CD14-positive monocyte (primary cell): ENCODE measurements around the gene DNAH11. TPM values are rescaled to one million over a fixed set of nuclear protein-coding genes. Genes with fewer than 3 reads are reported as not detected.

Experiments used
- DNase-seq, 3 donors: peaks; one replicate each; pipeline ENCODE4 v3.0.0-alpha.2; 2011 to 2022
- H2AFZ ChIP-seq: 2 replicates; pipeline ENCODE4 v1.6.0; 2012; ENCODE audit warnings: mild to moderate bottlenecking, low read depth, low read length, inconsistent platforms; ENCODE audit not compliant: insufficient read depth, poor library complexity, severe bottlenecking
- H3K27ac ChIP-seq, 2 donors: 1 replicate in 1 of 2; 2 replicates in 1 of 2; pipeline ENCODE4 v1.5.1; 2012 to 2013; ENCODE audit warnings: low read length in 2 of 2, control low read depth in 1 of 2, inconsistent platforms in 1 of 2, low read depth in 1 of 2, mild to moderate bottlenecking in 1 of 2
- H3K27me3 ChIP-seq, 2 donors: one replicate each; pipeline versions ENCODE4 v1.6.0 to v1.6.1; 2011 to 2013; ENCODE audit warnings: low read length in 2 of 2; ENCODE audit not compliant: control insufficient read depth in 2 of 2, insufficient read depth in 2 of 2
- H3K36me3 ChIP-seq, 2 donors: replicated peaks in 1 of 2; 1 replicate in 1 of 2; 2 replicates in 1 of 2; pipeline versions ENCODE4 v1.5.1 to v1.6.1; 2012 to 2013; ENCODE audit warnings: low read length in 2 of 2, control low read depth in 1 of 2, inconsistent platforms in 1 of 2, mild to moderate bottlenecking in 1 of 2; ENCODE audit not compliant: insufficient read depth in 2 of 2, control insufficient read depth in 1 of 2
- H3K4me1 ChIP-seq, 2 donors: 1 replicate in 1 of 2; 2 replicates in 1 of 2; pipeline versions ENCODE4 v1.5.1 to v1.6.1; 2012 to 2013; ENCODE audit warnings: low read length in 2 of 2, control low read depth in 1 of 2, inconsistent platforms in 1 of 2, mild to moderate bottlenecking in 1 of 2, moderate library complexity in 1 of 2; ENCODE audit not compliant: insufficient read depth in 2 of 2, control insufficient read depth in 1 of 2
- H3K4me2 ChIP-seq: replicated peaks from 2 replicates; pipeline ENCODE3; 2012; ENCODE audit warnings: low read length, moderate library complexity, mild to moderate bottlenecking; ENCODE audit not compliant: poor library complexity, severe bottlenecking; ENCODE audit errors: extremely low read depth
- H3K4me3 ChIP-seq, 3 experiments: fragments of 200-600 bp in 1 of 3; sonication (generic) in 1 of 3; replicated peaks in 1 of 3; 1 replicate in 2 of 3; 2 replicates in 1 of 3; pipeline ENCODE4 v1.5.1; 2011 to 2013; ENCODE audit warnings: low read length in 3 of 3, mild to moderate bottlenecking in 3 of 3, control low read depth in 2 of 3, low read depth in 2 of 3, inconsistent platforms in 1 of 3, moderate library complexity in 1 of 3
- H3K79me2 ChIP-seq: 2 replicates; pipeline ENCODE4 v1.6.0; 2012; ENCODE audit warnings: mild to moderate bottlenecking, control low read depth, inconsistent platforms, low read length, moderate library complexity; ENCODE audit not compliant: insufficient read depth
- H3K9ac ChIP-seq: 2 replicates; pipeline ENCODE4 v1.6.0; 2017; ENCODE audit warnings: low read length, mild to moderate bottlenecking; ENCODE audit not compliant: insufficient read depth, poor library complexity, severe bottlenecking
- H3K9me3 ChIP-seq, 2 donors: replicated peaks in 1 of 2; 1 replicate in 1 of 2; 2 replicates in 1 of 2; pipeline versions ENCODE4 v1.5.1 to v1.6.1; 2012 to 2013; ENCODE audit warnings: low read length in 2 of 2, control low read depth in 1 of 2; ENCODE audit not compliant: control insufficient read depth in 1 of 2, insufficient read depth in 1 of 2
- H4K20me1 ChIP-seq: 2 replicates; pipeline ENCODE4 v1.6.0; 2012; ENCODE audit warnings: mild to moderate bottlenecking, low read length, control low read depth, moderate library complexity; ENCODE audit not compliant: insufficient read depth
- H3K27ac Mint-ChIP-seq, 7 donors: one replicate each; pipeline ENCODE4 v1.8.0; 2020; ENCODE audit warnings: mild to moderate bottlenecking in 7 of 7, mixed read lengths in 7 of 7, moderate library complexity in 6 of 7, inconsistent platforms in 2 of 7
- H3K27me3 Mint-ChIP-seq, 3 donors: one replicate each; pipeline ENCODE4 v1.8.0; 2021 to 2022; ENCODE audit warnings: low read depth in 3 of 3, mild to moderate bottlenecking in 3 of 3, mixed read lengths in 3 of 3, moderate library complexity in 3 of 3, inconsistent platforms in 1 of 3
- H3K36me3 Mint-ChIP-seq, 2 donors: one replicate each; pipeline ENCODE4 v1.8.0; 2020; ENCODE audit warnings: mixed read lengths in 2 of 2, inconsistent platforms in 1 of 2, mild to moderate bottlenecking in 1 of 2
- H3K4me1 Mint-ChIP-seq: one replicate; pipeline ENCODE4 v1.8.0; 2020; ENCODE audit warnings: mild to moderate bottlenecking, mixed read lengths
- H3K4me3 Mint-ChIP-seq, 2 donors: one replicate each; pipeline ENCODE4 v1.8.0; 2020; ENCODE audit warnings: mild to moderate bottlenecking in 2 of 2, mixed read lengths in 2 of 2, moderate library complexity in 1 of 2
- H3K9me3 Mint-ChIP-seq, 7 donors: one replicate each; pipeline ENCODE4 v1.8.0; 2020 to 2022; ENCODE audit warnings: mixed read lengths in 7 of 7, mild to moderate bottlenecking in 6 of 7, moderate library complexity in 6 of 7, inconsistent platforms in 2 of 7
- CTCF ChIP-seq: fragments of 200-600 bp; IDR thresholded peaks from one replicate; pipeline ENCODE4 v1.8.0; 2022; ENCODE audit warnings: antibody characterized with exemption, mild to moderate bottlenecking
- WGBS: methylation state at CpG from one replicate; pipeline ENCODE4 v1.1.5; 2013; ENCODE audit warnings: missing lambda C conversion rate; ENCODE audit not compliant: insufficient coverage; 5-methylcytosine and 5-hydroxymethylcytosine counted together
- intact Hi-C, 2 donors: fragments of 100-400 bp; cut with micrococcal nuclease; formaldehyde crosslinking; loops; one replicate each; pipeline versions ENCODE4 v1.15.0 to v1.15.1; 2023
- polyA plus RNA-seq, 3 donors: library from polyadenylated mRNA; depleted of rRNA in 1 of 3; unstranded in 2 of 3; stranded (reverse) in 1 of 3; fragments of 300-500 nt in 2 of 3; fragments of >200 nt in 1 of 3; fragmentation: Illumina TruSeq in 2 of 3; gene quantifications; 1 replicate in 2 of 3; 2 replicates in 1 of 3; pipeline ENCODE4 v1.2.3, GENCODE V29; 2012 to 2021

The DNAH11 gene
- polyA plus RNA-seq, 3 donors: not detected

- DNase-seq: no peak
- intact Hi-C loops: no loop called here
- 86% methylated on average over 1 of the region's 5 CpGs for WGBS
- Mint-ChIP-seq H3K4me3 (no peak overlapping the region), H3K27me3 (peaks cover 1 to 8% (median 4%) of the 10 kb centered on the region in 3 donors), H3K36me3 (no peaks in the 10 kb centered on the region), H3K27ac (no peak overlapping the region), H3K9me3 (no peaks in the 10 kb centered on the region), H3K4me1 (peaks cover 3% of the 10 kb centered on the region)
- Histone ChIP-seq H2AFZ (no peak overlapping the region), H3K27ac (no peak overlapping the region), H3K4me1 (no peaks in the 10 kb centered on the region), H3K4me2 (no peak overlapping the region), H3K4me3 (no peak overlapping the region), H3K79me2 (no peaks in the 10 kb centered on the region), H3K9me3 (no peaks in the 10 kb centered on the region), H4K20me1 (no peaks in the 10 kb centered on the region), H3K36me3 (no peaks in the 10 kb centered on the region), H3K9ac (no peak overlapping the region), H3K27me3 (no peaks in the 10 kb centered on the region)
- TF ChIP-seq CTCF: no peak
Observed at GRCh38 chr7:21771266-21771665, 228.4 kb downstream of the DNAH11 start.

GRCh38 chr7:21771906-21772610 is 229.2 kb downstream of the DNAH11 start:
- no peak for DNase-seq
- H3K36me3 ChIP-seq: no peaks in the 10 kb centered on the region
- H3K27me3 ChIP-seq: no peaks in the 10 kb centered on the region
- peak overlapping the region; percentile 19 for H2AFZ ChIP-seq
- H3K9ac ChIP-seq: no peak overlapping the region
- Mint-ChIP-seq H3K4me1 (peaks cover 3% of the 10 kb centered on the region), H3K36me3 (no peaks in the 10 kb centered on the region), H3K27me3 (peaks cover 1 to 8% (median 4%) of the 10 kb centered on the region in 3 donors), H3K4me3 (no peak overlapping the region), H3K9me3 (no peaks in the 10 kb centered on the region), H3K27ac (no peak overlapping the region)
- H3K4me1 ChIP-seq: no peaks in the 10 kb centered on the region
- H3K79me2 ChIP-seq: no peaks in the 10 kb centered on the region
- WGBS: 40% methylated on average over 3 of the region's 5 CpGs
- H3K4me3 ChIP-seq: no peak overlapping the region
- TF ChIP-seq CTCF: no peak
- H3K9me3 ChIP-seq: no peaks in the 10 kb centered on the region
- no peak overlapping the region for H3K27ac ChIP-seq
- no peaks in the 10 kb centered on the region for H4K20me1 ChIP-seq
- intact Hi-C loops: no loop called here
- H3K4me2 ChIP-seq: no peak overlapping the region
